ENCODE results near the gene KLHL21. TPM values are rescaled to one million over a fixed set of nuclear protein-coding genes. Genes with fewer than 3 reads are reported as not detected.

KLHL21 gene
- total and polyA plus RNA-seq, 2 of the 4 experiments (the other 2 are of a cell fraction) = 12.0 to 36.7 TPM

DNA sequence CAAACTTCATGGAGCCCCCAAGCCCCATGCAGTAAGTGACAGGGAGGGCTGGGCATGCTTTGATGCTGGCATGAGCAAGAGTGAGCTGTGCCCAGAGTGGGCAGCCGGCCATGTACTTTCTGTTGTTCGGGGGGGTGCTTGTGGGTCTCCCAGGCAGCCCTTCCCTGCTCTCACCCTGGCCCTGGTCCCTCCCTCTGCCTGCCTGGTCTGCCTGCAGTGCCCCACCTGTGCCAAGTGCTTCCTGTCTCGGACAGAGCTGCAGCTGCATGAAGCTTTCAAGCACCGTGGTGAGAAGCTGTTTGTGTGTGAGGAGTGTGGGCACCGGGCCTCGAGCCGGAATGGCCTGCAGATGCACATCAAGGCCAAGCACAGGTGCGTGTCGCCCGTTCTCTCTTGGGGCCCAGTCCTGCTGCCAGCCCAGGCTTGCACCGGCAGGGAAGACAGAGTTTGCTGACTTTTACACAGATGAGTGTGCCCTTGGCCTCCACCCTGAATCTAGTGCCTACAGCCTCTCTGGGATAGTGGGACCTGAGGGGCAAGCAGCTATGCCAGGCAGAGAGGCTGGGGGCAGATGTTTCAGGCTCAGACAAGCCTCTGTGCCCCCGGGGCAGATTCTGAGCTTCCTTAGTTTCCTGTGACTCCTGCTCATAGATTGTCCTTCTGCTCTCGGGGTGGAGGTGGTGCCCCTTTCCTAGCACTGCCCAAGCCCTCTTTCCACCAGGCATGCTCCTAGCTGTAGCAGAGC lies 15.2 kb downstream of the KLHL21 start:
- Histone ChIP-seq H2BK120ac (ENCODE audit: low read depth, low read length) (no peak overlapping the region), H3K9me1 (ENCODE audit: insufficient read depth, low read length) (peaks cover 4% of the 10 kb centered on the region; the same call in 1 of the 2 replicates), H3K18ac (ENCODE audit: low read depth, low read length) (no peak overlapping the region), H2BK15ac (ENCODE audit: low read depth, low read length) (no peak overlapping the region), H4K8ac (ENCODE audit: low read depth in 2 of 2, low read length in 2 of 2) (no peak overlapping the region), H4K20me1 (ENCODE audit: insufficient read depth, low read length) (peaks cover 50% of the 10 kb centered on the region), H3K4me3 (ENCODE audit: insufficient read depth, low read depth, low read length) (no peak overlapping the region), H3K79me1 (ENCODE audit: low read depth in 1 of 2, low read length in 2 of 2) (peaks cover 7 to 53% of the 10 kb centered on the region in 2 experiments), H3K27ac (ENCODE audit: insufficient read depth, low read length) (no peak overlapping the region), H3K23ac (ENCODE audit: low read depth, low read length) (no peak overlapping the region), H3K9me3 (ENCODE audit: control insufficient read depth, insufficient read depth, low read length) (no peaks in the 10 kb centered on the region), H3K27me3 (ENCODE audit: control insufficient read depth, insufficient read depth, low read length) (no peaks in the 10 kb centered on the region), H3K36me3 (ENCODE audit: control insufficient read depth, insufficient read depth, low read length) (peaks cover 49% of the 10 kb centered on the region), H4K91ac (ENCODE audit: insufficient read depth, low read depth, low read length) (no peak overlapping the region), H3K56ac (ENCODE audit: extremely low read depth, insufficient read depth, low read length) (no peak overlapping the region), H2BK20ac (ENCODE audit: low read depth, low read length) (no peak overlapping the region), H3K9ac (ENCODE audit: low read depth, low read length) (no peak overlapping the region), H2BK5ac (ENCODE audit: low read depth, low read length, poor library complexity, severe bottlenecking) (no peak overlapping the region), H3K4me1 (ENCODE audit: control insufficient read depth, insufficient read depth, low read length) (no peaks in the 10 kb centered on the region), H4K5ac (ENCODE audit: low read depth, low read length) (no peak overlapping the region), H3K14ac (replicated peaks; ENCODE audit: low read depth, low read length) (no peak overlapping the region), H2AFZ (replicated peaks; ENCODE audit: low read length, poor library complexity) (peak overlapping the region; percentile 7), H3K4me2 (ENCODE audit: low read depth, low read length) (no peak overlapping the region), H2AK9ac (replicated peaks; ENCODE audit: low read depth, low read length, poor library complexity) (peak overlapping the region; percentile 7), H3K4ac (ENCODE audit: low read depth, low read length) (no peak overlapping the region), H2AK5ac (ENCODE audit: low read depth, low read length) (no peak overlapping the region)
- dilution Hi-C loops (cut with HindIII; ENCODE audit: low sequenced_read_pairs, unreplicated experiment) = no loop called here
- POLR2A ChIA-PET (ENCODE audit: unreplicated experiment) = no interaction called here
- intact Hi-C loops (cut with micrococcal nuclease) = no loop called here
- in situ Hi-C loops (cut with MboI; ENCODE audit: low sequenced_read_pairs) = no loop called here
- TF ChIP-seq MAFK (IDR thresholded peaks at IDR 0.05; ENCODE audit: low read depth, low read length) (no peak), NFE2L2 (IDR thresholded peaks at IDR 0.05; ENCODE audit: low read depth, low read length) (no peak), CEBPB (IDR thresholded peaks at IDR 0.05; ENCODE audit: low read depth, low read length) (no peak), BHLHE40 (IDR thresholded peaks at IDR 0.05; ENCODE audit: low read depth, low read length) (no peak), MXI1 (IDR thresholded peaks at IDR 0.05; ENCODE audit: borderline replicate concordance, low read depth, low read length) (no peak)
- TF ChIP-seq, protein P1, sequence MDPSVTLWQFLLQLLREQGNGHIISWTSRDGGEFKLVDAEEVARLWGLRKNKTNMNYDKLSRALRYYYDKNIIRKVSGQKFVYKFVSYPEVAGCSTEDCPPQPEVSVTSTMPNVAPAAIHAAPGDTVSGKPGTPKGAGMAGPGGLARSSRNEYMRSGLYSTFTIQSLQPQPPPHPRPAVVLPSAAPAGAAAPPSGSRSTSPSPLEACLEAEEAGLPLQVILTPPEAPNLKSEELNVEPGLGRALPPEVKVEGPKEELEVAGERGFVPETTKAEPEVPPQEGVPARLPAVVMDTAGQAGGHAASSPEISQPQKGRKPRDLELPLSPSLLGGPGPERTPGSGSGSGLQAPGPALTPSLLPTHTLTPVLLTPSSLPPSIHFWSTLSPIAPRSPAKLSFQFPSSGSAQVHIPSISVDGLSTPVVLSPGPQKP (IDR thresholded peaks at IDR 0.05; ENCODE audit: borderline replicate concordance, low read depth, low read length) = no peak
- DNase-seq (no peak), ATAC-seq (ENCODE audit: low read depth) (no peak)
- CTCF ChIA-PET = interaction anchor here (0.6 kb wide), 1 partner anchor 71 kb away, joined by 5 read pairs; no protein-coding TSS in a partner anchor
- WGBS, 2 experiments (ENCODE audit: extremely low coverage in 2 of 2, insufficient read length in 1 of 2) = 84% methylated on average over 6 of the region's 13 CpGs; no CpG with 5 or more reads in 1 of the 2 experiments
- no TSS peak for BruUV-seq (replicated peaks)
